AG10803 (cell line): Measurements from ENCODE around the gene FANCD2.

ENCODE experiments used
- DNase-seq: peaks from one replicate; pipeline ENCODE4 v3.0.0; 2010; ENCODE audit warnings: low read depth
- H3K4me3 ChIP-seq: 2 replicates; pipeline ENCODE4 v1.5.1; 2011; ENCODE audit warnings: mild to moderate bottlenecking, low read length, control low read depth
- CTCF ChIP-seq: conservative IDR thresholded peaks from 2 replicates; pipeline ENCODE4 v1.5.1; 2011; ENCODE audit warnings: mild to moderate bottlenecking, low read length, control low read depth, inconsistent platforms

The FANCD2 gene

DNA sequence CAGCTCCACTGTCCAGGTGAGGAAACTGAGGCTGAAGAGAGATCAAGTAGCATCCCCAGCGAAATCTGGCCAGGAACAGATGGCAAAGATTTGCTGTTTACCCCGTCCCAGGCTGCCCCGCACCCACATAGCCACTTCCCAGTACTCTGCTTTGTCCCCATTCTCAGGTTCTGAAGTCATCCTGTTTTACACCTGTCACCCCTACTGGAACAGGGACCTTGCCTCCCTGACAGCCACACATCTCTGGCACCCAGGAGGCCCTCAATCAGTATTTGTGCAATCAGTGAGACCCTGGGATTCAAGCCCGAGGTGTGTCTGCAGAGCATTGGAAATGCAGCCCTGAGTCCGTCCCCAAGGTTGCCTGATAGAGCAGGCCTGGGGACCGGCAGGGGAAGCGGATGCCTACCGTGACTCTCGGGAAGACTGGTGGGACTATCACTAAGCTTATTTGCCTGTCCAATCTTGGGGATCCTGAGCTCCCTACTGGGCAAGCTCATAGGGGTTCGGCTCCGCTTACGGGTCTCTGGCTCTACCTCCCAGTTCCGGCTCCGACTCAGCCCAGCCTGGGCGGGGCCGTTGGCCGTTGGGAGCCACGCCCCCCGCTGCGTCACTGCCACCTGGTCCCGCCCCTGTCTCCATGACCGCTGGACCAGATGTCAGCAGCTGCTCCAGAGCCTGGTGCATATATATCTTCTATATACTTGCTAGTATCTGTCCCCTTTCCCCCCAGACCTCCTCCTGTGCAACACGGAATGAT, 17.5 kb upstream of the FANCD2 start:
- TF ChIP-seq CTCF: no peak
- DNase-seq: peak; percentile 63
- H3K4me3 ChIP-seq: peak overlapping the region; percentile 61

DNA sequence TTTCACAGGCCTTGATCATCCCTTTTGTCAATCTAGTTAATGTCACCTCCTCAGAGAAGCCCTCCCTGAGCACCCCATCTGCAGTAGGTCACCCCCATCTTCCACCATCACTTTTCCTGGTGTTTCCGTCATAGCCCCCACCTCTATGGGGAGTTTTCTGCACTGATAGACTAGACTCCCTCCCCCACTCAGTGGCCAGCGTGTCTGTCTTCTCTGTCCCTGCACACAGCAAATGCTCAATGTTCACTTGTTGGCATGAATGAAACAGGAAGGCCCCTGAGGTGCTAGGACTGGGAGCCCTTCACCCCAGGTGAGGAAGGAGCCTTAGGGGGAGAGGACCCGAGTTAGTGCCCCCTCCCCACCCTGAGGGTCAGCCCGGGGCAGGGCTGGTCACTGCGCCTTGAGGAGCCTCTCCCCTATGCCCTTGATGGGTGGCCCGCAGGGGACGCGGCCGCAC, 15.8 kb upstream of the FANCD2 start:
- H3K4me3 ChIP-seq: peak overlapping the region; percentile 73
- no peak for TF ChIP-seq CTCF
- no peak for DNase-seq

- DNase-seq: peak; percentile 84
- no peak for TF ChIP-seq CTCF
- H3K4me3 ChIP-seq: peak overlapping the region; percentile 73
Observed at GRCh38 chr3:10010878-10011465, 15.3 kb upstream of the FANCD2 start.

- DNase-seq: peak; percentile 62
- TF ChIP-seq CTCF: no peak
- H3K4me3 ChIP-seq: peak overlapping the region; percentile 53
Observed at GRCh38 chr3:10011631-10012030, 14.6 kb upstream of the FANCD2 start.

GRCh38 chr3:10012106-10012505, 14.1 kb upstream of the FANCD2 start:
- no peak for TF ChIP-seq CTCF
- H3K4me3 ChIP-seq: no peak overlapping the region
- DNase-seq: no peak

- peak; percentile 98 for DNase-seq
- no peak overlapping the region for H3K4me3 ChIP-seq
- TF ChIP-seq CTCF: no peak
Observed at GRCh38 chr3:10015461-10015904, 10.8 kb upstream of the FANCD2 start.
